Measurements from ENCODE around the gene SPCS2.
"Not testable (repeated sequence)": the region's sequence is repeated elsewhere in the genome, so short reads cannot be mapped to it uniquely, and the experiment has no call there.

DNA sequence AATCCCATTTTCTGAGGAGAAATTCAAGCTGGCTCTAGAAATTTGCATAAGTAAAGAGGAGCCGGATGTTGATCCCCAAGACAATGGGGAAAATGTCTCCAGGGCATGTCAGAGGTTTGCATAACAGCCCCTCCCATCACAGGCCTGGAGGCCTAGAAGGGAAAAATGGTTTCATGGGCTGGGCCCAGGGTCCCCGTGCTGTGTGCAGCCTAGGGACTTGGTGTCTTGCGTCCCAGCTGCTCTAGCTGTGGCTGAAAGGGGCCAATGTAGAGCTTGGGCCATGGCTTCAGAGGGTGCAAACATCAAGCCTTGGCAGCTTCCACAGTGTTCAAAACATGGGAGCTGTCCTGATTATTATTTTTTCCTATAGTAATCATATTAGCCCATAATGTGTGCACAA lies 70.1 kb downstream of the SPCS2 start:
- TF ChIP-seq, protein P1, sequence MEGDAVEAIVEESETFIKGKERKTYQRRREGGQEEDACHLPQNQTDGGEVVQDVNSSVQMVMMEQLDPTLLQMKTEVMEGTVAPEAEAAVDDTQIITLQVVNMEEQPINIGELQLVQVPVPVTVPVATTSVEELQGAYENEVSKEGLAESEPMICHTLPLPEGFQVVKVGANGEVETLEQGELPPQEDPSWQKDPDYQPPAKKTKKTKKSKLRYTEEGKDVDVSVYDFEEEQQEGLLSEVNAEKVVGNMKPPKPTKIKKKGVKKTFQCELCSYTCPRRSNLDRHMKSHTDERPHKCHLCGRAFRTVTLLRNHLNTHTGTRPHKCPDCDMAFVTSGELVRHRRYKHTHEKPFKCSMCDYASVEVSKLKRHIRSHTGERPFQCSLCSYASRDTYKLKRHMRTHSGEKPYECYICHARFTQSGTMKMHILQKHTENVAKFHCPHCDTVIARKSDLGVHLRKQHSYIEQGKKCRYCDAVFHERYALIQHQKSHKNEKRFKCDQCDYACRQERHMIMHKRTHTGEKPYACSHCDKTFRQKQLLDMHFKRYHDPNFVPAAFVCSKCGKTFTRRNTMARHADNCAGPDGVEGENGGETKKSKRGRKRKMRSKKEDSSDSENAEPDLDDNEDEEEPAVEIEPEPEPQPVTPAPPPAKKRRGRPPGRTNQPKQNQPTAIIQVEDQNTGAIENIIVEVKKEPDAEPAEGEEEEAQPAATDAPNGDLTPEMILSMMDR (IDR thresholded peaks at IDR 0.05): not testable (repeated sequence)
- TF ChIP-seq EP300, POLR2AphosphoS5 (IDR thresholded peaks at IDR 0.05): not testable (repeated sequence)

All from upper lobe of left lung (tissue), 4 donors.